NCI-H446 (cell line): ENCODE results near the gene BLZF1.
"Not testable (repeated sequence)": the region's sequence is repeated elsewhere in the genome, so short reads cannot be mapped to it uniquely, and the experiment has no call there.

ENCODE experiments used
- DNase-seq, 2 experiments: peaks; one replicate each; lab custom pipeline; 2025; lab: John Stamatoyannopoulos, UW

The BLZF1 gene

DNA sequence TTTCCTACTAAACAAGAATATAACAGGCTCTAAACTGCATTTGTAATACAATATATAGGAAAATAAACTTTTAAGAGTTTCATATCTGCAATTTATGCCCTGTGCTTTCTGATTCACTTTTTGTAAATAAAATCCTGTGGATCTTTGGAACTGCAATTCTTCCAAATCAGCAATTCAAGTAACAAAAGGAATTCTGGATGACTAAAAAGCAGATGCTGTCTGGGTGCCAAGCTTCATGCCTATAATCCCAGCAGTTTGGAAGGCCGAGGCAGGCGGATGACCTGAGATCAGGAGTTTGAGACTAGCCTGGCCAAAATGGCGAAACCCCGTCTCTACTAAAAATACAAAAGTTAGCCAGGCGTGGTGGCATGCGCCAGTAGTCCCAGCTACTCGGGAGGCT lies 6.7 kb upstream of the BLZF1 start:
- DNase-seq, result no peak

DNA sequence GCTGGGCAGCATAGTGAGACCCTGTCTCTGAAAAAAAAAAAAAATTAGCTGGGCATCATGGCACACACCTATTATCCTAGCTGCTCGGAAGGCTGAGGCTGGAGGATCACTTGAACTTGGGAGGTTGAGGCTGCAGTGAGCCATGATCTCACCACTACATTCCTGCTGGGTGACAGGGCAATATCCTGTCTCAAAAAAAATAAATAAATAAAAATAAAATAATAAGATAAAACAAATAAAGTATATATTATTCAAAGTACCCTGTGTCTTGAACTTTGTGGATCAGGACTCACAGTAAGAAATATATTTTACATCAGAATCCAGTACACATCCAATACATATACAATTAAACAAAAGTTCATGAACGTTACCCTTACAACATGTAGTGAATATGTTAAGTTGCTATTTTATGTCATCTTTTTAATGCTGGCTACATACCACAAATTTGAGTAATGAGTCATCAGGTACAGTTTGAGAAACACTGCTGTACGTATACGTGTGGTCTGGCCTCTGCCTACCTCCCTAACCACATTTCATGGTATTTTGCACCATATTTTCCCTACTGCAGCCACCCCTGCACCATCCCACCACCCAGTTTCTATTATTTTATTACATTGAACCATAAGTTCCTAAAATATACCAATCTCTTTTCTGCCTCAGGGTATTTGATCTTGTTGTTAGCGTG lies 4.8 kb upstream of the BLZF1 start:
- no peak for DNase-seq

DNA sequence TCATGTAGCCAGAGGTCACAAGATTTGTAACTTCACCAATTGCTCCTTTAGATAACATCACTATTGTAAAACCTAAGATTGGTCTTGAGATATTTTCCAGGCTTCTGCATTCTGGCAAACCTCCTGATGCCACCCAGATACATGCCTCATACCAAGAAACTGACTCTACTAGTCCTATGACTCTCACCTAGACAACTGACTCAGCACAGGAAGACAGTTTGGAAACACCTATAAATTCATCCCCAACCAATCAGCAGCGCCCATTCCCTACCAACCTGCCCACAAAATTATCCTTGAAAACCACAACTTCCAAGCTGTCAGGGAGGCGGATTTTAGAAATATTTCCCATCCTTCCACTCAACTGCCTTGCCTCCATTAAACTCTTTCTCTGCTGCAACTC lies 3.0 kb upstream of the BLZF1 start:
- no peak for DNase-seq

GRCh38 chr1:169367096-169367685 lies 804 bp upstream of the BLZF1 start:
- no peak for DNase-seq

- no peak for DNase-seq
These were observed 393 bp downstream of the BLZF1 start for GRCh38 chr1:169368406-169368769.

DNA sequence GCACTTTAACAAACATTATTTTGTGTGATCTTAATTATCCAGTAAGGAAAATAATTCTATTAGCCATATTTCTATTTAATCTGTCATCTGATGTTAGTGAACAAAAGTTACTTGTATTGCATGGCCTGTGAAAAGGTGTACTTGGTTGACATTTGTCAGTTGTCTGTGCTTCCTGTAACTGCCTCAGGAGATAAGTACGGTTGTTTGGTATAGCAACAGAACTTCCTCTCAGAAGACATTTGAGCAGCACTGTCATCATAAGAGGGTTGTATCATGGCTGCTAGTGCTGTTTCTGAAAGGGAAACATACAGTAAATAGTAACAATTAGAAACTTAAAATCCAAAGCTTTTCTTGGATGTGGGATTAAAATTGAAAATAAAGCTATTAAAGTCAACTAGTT lies 3.4 kb downstream of the BLZF1 start:
- DNase-seq, result no peak

DNA sequence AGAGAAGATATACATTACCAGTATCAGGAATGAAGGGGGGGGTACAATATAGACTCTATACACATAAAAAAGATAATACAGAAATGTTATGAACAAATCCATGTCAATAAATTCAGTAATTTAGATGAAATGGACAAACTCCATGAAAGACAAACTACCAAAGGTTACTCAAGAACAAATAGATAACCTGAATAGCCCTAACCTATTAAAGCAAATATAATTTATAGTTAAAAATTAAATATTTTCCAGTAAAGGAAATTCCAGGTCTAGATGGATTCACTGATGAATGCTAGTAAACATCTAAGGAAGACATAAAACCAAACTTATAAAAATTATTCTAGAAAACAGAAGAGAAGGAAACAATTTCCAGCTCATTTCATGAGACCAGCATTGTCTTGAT lies 13.2 kb downstream of the BLZF1 start:
- DNase-seq, result no peak

- DNase-seq, result no peak
These were observed 15.5 kb downstream of the BLZF1 start for GRCh38 chr1:169383449-169383848.

DNA sequence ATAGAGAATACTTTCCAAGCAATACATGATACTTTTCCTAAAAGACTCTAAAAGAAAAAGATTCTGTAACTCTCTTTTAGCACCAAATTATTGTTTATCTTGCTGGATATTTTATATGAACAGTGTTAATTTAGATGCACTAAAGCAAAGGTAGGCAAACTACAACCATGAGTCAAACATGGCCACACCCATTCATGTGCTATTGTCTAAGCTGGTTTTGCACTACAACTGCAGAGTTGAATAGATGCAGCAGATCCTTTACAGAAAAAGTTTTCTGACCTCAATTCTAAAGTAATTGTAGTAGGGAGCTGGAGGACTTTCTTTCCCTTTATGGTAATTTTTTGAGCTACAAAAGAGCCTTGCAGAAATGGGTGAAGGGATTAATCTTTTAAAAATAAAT lies 19.4 kb downstream of the BLZF1 start:
- no peak for DNase-seq

GRCh38 chr1:169390303-169390702 lies 22.3 kb downstream of the BLZF1 start:
- no peak for DNase-seq

- DNase-seq, result no peak
These were observed 24.4 kb downstream of the BLZF1 start for GRCh38 chr1:169392406-169392805.

DNA sequence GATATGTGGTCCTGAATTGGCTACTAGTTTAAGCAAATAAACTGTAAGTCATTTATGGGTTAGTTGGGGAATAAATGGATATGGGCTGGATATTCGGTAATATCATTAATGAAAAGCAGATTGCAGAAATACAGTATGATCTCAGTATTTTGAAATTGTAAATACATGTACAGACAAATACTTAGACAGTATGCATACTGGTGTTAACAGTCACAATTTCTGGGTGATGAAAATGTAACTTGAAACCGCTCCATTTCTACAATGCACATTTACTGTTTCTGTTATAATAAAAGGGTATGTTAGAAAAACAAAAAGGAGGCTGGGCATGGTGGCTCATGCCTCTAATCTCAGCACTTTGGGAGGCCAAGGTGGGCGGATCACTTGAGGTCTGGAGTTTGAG lies 28.0 kb downstream of the BLZF1 start:
- no peak for DNase-seq

- DNase-seq, result not testable (repeated sequence)
These were observed 34.6 kb downstream of the BLZF1 start for GRCh38 chr1:169402578-169402977.

- not testable (repeated sequence) for DNase-seq
These were observed 40.3 kb downstream of the BLZF1 start for GRCh38 chr1:169408340-169408739.

DNA sequence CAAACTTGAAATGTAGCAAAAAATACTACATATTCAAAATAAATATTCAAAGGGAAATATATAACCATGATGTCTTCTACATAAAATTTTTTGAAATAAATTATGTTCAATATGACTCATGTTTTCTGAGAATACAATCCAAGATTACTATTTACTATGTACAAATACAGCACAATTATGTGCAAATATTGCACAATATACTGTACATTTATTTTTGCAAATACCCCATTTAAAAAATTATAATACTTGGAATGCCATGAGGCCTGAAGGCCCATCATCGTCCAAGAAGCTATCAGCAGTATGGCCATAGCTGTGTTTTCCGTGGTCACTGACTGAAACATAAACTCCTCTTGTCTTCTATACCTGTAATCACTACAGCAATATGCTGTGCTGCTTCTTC lies 47.0 kb downstream of the BLZF1 start:
- no peak for DNase-seq

GRCh38 chr1:169421309-169421708 lies 53.3 kb downstream of the BLZF1 start:
- DNase-seq, result no peak

- no peak for DNase-seq
These were observed 58.2 kb downstream of the BLZF1 start for GRCh38 chr1:169426174-169426705.

- DNase-seq, result no peak
These were observed 59.2 kb downstream of the BLZF1 start, which contains the start of gene CCDC181 for GRCh38 chr1:169427081-169427641. CCDC181 (minus strand) TSS chr1:169427474; CDS start chr1:169424927, 2,547 bp downstream.
